ENCODE results near the gene TSPAN32.

The TSPAN32 gene

GRCh38 chr11:2367266-2368160 lies 65.7 kb downstream of the TSPAN32 start:
- DNase-seq: no peak

Measured in eye (tissue), 1 donor.